ENCODE results near the gene COL4A4. TPM values are rescaled to one million over a fixed set of nuclear protein-coding genes. Genes with fewer than 3 reads are reported as not detected.
"Not testable (repeated sequence)": the region's sequence is repeated elsewhere in the genome, so short reads cannot be mapped to it uniquely, and the experiment has no call there.

COL4A4 gene
- total RNA-seq, 1 donor from 2014 or later, result not detected

GRCh38 chr2:227182765-227183164, 18.8 kb upstream of the COL4A4 start:
- Mint-ChIP-seq H3K36me3 (ENCODE audit: low read depth) (no peaks in the 10 kb centered on the region), H3K4me1 (no peaks in the 10 kb centered on the region), H3K27ac (no peak overlapping the region), H3K4me3 (no peak overlapping the region), H3K9me3 (no peaks in the 10 kb centered on the region), H3K27me3 (peaks cover 2% of the 10 kb centered on the region)
- DNase-seq, result no peak
- intact Hi-C loops (cut with micrococcal nuclease), result no loop called here

GRCh38 chr2:227180770-227181169, 16.8 kb upstream of the COL4A4 start:
- H3K4me3 Mint-ChIP-seq, result no peak overlapping the region
- no peaks in the 10 kb centered on the region for H3K4me1 Mint-ChIP-seq

GRCh38 chr2:227179988-227180685, 16.1 kb upstream of the COL4A4 start:
- Mint-ChIP-seq H3K27ac (no peak overlapping the region), H3K4me1 (no peaks in the 10 kb centered on the region), H3K36me3 (ENCODE audit: low read depth) (no peaks in the 10 kb centered on the region), H3K27me3 (peaks cover 2% of the 10 kb centered on the region), H3K4me3 (no peak overlapping the region), H3K9me3 (no peaks in the 10 kb centered on the region)
- DNase-seq, result no peak
- intact Hi-C loops (cut with micrococcal nuclease), result no loop called here

More at GRCh38 chr2:227180770-227181169, 16.8 kb upstream of the COL4A4 start:
- no peaks in the 10 kb centered on the region for H3K9me3 Mint-ChIP-seq
- H3K27ac Mint-ChIP-seq, result no peak overlapping the region
- DNase-seq, result no peak
- H3K27me3 Mint-ChIP-seq, result peaks cover 2% of the 10 kb centered on the region
- no peaks in the 10 kb centered on the region for H3K36me3 Mint-ChIP-seq (ENCODE audit: low read depth)
- intact Hi-C loops (cut with micrococcal nuclease), result no loop called here

- intact Hi-C loops (cut with micrococcal nuclease), result no loop called here
- no peaks in the 10 kb centered on the region for H3K9me3 Mint-ChIP-seq
- H3K4me3 Mint-ChIP-seq, result no peak overlapping the region
- no peak for DNase-seq
- H3K27me3 Mint-ChIP-seq, result peaks cover 2% of the 10 kb centered on the region
- no peaks in the 10 kb centered on the region for H3K36me3 Mint-ChIP-seq (ENCODE audit: low read depth)
- H3K27ac Mint-ChIP-seq, result no peak overlapping the region
- H3K4me1 Mint-ChIP-seq, result no peaks in the 10 kb centered on the region
Measured at GRCh38 chr2:227177592-227178336, 13.8 kb upstream of the COL4A4 start.

- DNase-seq; H3K36me3 Mint-ChIP-seq (ENCODE audit: low read depth); H3K9me3 Mint-ChIP-seq; H3K27me3 Mint-ChIP-seq; H3K4me3 Mint-ChIP-seq; H3K27ac Mint-ChIP-seq; H3K4me1 Mint-ChIP-seq; intact Hi-C loops (cut with micrococcal nuclease): not testable (repeated sequence)
Measured at GRCh38 chr2:227171779-227172178, 7.8 kb upstream of the COL4A4 start.

- Mint-ChIP-seq H3K27me3 (peaks cover 50% of the 10 kb centered on the region), H3K4me1 (peaks cover 4% of the 10 kb centered on the region), H3K36me3 (ENCODE audit: low read depth) (no peaks in the 10 kb centered on the region), H3K4me3 (peak overlapping the region; percentile 67), H3K27ac (no peak overlapping the region), H3K9me3 (no peaks in the 10 kb centered on the region)
- intact Hi-C loops (cut with micrococcal nuclease), result no loop called here
- peak; percentile 65 for DNase-seq
Measured at GRCh38 chr2:227164763-227165291, 822 bp upstream of the COL4A4 start.

GRCh38 chr2:227163485-227163997, 464 bp downstream of the COL4A4 start:
- Mint-ChIP-seq H3K4me3 (peak overlapping the region; percentile 64), H3K27me3 (peaks cover 57% of the 10 kb centered on the region), H3K9me3 (no peaks in the 10 kb centered on the region), H3K36me3 (ENCODE audit: low read depth) (no peaks in the 10 kb centered on the region), H3K4me1 (peaks cover 4% of the 10 kb centered on the region), H3K27ac (no peak overlapping the region)
- intact Hi-C loops (cut with micrococcal nuclease), result no loop called here
- peak; percentile 49 for DNase-seq

GRCh38 chr2:227161947-227162346, 2.1 kb downstream of the COL4A4 start:
- H3K4me1 Mint-ChIP-seq, result peaks cover 4% of the 10 kb centered on the region
- no peak overlapping the region for H3K27ac Mint-ChIP-seq
- peaks cover 59% of the 10 kb centered on the region for H3K27me3 Mint-ChIP-seq
- intact Hi-C loops (cut with micrococcal nuclease), result no loop called here
- no peak for DNase-seq
- no peak overlapping the region for H3K4me3 Mint-ChIP-seq
- no peaks in the 10 kb centered on the region for H3K36me3 Mint-ChIP-seq (ENCODE audit: low read depth)
- no peaks in the 10 kb centered on the region for H3K9me3 Mint-ChIP-seq

- Mint-ChIP-seq H3K9me3 (no peaks in the 10 kb centered on the region), H3K4me3 (no peak overlapping the region), H3K4me1 (peaks cover 4% of the 10 kb centered on the region), H3K27me3 (peaks cover 51% of the 10 kb centered on the region), H3K27ac (no peak overlapping the region), H3K36me3 (ENCODE audit: low read depth) (no peaks in the 10 kb centered on the region)
- peak; percentile 30 for DNase-seq
- intact Hi-C loops (cut with micrococcal nuclease), result no loop called here
Measured at GRCh38 chr2:227160164-227160563, 3.8 kb downstream of the COL4A4 start.

GRCh38 chr2:227154986-227155774, 8.8 kb downstream of the COL4A4 start:
- Mint-ChIP-seq H3K9me3 (no peaks in the 10 kb centered on the region), H3K27ac (no peak overlapping the region), H3K4me1 (no peaks in the 10 kb centered on the region), H3K27me3 (peaks cover 26% of the 10 kb centered on the region), H3K36me3 (ENCODE audit: low read depth) (no peaks in the 10 kb centered on the region), H3K4me3 (no peak overlapping the region)
- DNase-seq, result no peak
- intact Hi-C loops (cut with micrococcal nuclease), result no loop called here

- Mint-ChIP-seq H3K4me3 (no peak overlapping the region), H3K27ac (no peak overlapping the region), H3K27me3 (peaks cover 18% of the 10 kb centered on the region), H3K9me3 (peaks cover 6% of the 10 kb centered on the region), H3K4me1 (no peaks in the 10 kb centered on the region), H3K36me3 (ENCODE audit: low read depth) (no peaks in the 10 kb centered on the region)
- intact Hi-C loops (cut with micrococcal nuclease), result no loop called here
- DNase-seq, result no peak
Measured at GRCh38 chr2:227153758-227154486, 10.1 kb downstream of the COL4A4 start.

- Mint-ChIP-seq H3K27me3 (peaks cover 18% of the 10 kb centered on the region), H3K9me3 (peaks cover 6% of the 10 kb centered on the region), H3K27ac (no peak overlapping the region), H3K4me1 (no peaks in the 10 kb centered on the region), H3K36me3 (ENCODE audit: low read depth) (no peaks in the 10 kb centered on the region), H3K4me3 (no peak overlapping the region)
- DNase-seq, result no peak
- intact Hi-C loops (cut with micrococcal nuclease), result no loop called here
Measured at GRCh38 chr2:227153307-227153706, 10.7 kb downstream of the COL4A4 start.

DNA sequence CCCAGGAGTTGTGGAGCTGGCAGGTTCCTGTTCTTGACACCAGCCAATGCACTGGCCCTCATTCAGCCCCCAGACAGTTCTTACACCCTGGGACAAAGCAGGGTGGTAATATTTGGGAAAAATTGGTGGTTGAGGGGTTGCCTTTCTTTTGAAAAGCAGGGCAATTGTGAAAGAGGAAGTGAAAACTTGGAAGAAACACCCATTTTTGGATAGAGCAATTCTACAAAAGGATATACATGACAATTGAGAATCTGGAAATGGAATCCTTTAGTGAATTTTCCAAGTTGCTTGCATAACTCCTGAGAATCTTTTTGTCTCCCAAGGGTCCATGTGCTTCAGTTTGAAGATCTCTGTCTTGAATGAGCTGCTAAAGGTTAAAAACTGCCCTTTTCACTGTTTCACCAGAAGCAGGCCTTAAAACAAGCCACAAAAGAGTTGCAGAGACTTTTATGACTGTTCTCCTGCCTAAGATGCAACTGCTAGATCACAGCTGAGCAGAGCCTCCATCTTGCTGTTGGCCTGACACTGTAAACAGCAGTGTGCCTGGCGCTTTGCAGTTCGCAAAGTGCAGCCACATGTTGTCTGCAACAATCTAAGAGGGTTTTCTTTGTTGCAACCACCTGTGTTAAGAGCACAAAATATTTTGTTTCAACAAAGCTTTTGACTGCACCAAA, 11.8 kb downstream of the COL4A4 start:
- Mint-ChIP-seq H3K4me1 (no peaks in the 10 kb centered on the region), H3K27me3 (peaks cover 14% of the 10 kb centered on the region), H3K9me3 (peaks cover 6% of the 10 kb centered on the region), H3K27ac (no peak overlapping the region), H3K4me3 (no peak overlapping the region), H3K36me3 (ENCODE audit: low read depth) (no peaks in the 10 kb centered on the region)
- intact Hi-C loops (cut with micrococcal nuclease), result no loop called here
- no peak for DNase-seq

Measured in activated CD4-positive, alpha-beta T cell treated with anti-CD3 and anti-CD28 coated beads, Interleukin-2, amount 10 ng/mL, durations not matched to agents 24 days and 14 days (primary cell).